Neural crest cell (in vitro differentiated cells): ENCODE data around the gene TMBIM4. TPM values are rescaled to one million over a fixed set of nuclear protein-coding genes. Genes with fewer than 3 reads are reported as not detected.

ENCODE experiments used
- DNase-seq: peaks from one replicate; pipeline ENCODE4 v3.0.0; 2021; ENCODE audit warnings: low read depth, mixed read lengths, low spot score
- H3K27ac Mint-ChIP-seq: one replicate; pipeline ENCODE4 v1.8.0; 2021; ENCODE audit warnings: mild to moderate bottlenecking, mixed read lengths; ENCODE audit not compliant: unreplicated experiment
- H3K27me3 Mint-ChIP-seq: 2 replicates; pipeline ENCODE4 v1.8.0; 2021; ENCODE audit warnings: low read depth, mild to moderate bottlenecking, mixed read lengths
- H3K36me3 Mint-ChIP-seq: 2 replicates; pipeline ENCODE4 v1.8.0; 2021; ENCODE audit warnings: low read depth, mild to moderate bottlenecking, mixed read lengths
- H3K4me1 Mint-ChIP-seq: 2 replicates; pipeline ENCODE4 v1.8.0; 2021; ENCODE audit warnings: mixed read lengths
- H3K4me3 Mint-ChIP-seq: one replicate; pipeline ENCODE4 v1.8.0; 2021; ENCODE audit warnings: mild to moderate bottlenecking, mixed read lengths
- H3K9me3 Mint-ChIP-seq: 2 replicates; pipeline ENCODE4 v1.8.0; 2021; ENCODE audit warnings: mixed read lengths
- CTCF ChIP-seq: fragments of 200-600 bp; sonication (generic); conservative IDR thresholded peaks from 2 replicates; pipeline ENCODE4 v1.5.0; 2021; ENCODE audit warnings: antibody characterized with exemption, mild to moderate bottlenecking
- total RNA-seq: library from RNA; stranded (reverse); gene quantifications from 2 replicates; pipeline ENCODE4 v1.2.1, GENCODE V29; 2021

The TMBIM4 gene
- total RNA-seq, 1 donor from 2014 or later = 27.2 TPM

- DNase-seq = no peak
- TF ChIP-seq CTCF = no peak
- Mint-ChIP-seq H3K27me3 (no peaks in the 10 kb centered on the region), H3K4me1 (peaks cover 9% of the 10 kb centered on the region), H3K27ac (no peak overlapping the region), H3K9me3 (peaks cover 2% of the 10 kb centered on the region), H3K4me3 (no peak overlapping the region), H3K36me3 (no peaks in the 10 kb centered on the region)
Measured at GRCh38 chr12:66085998-66086397, 83.8 kb downstream of the TMBIM4 start.

Other genes starting within 250 kb of the TMBIM4 start
- 24.9 and 26.2 TPM in 2 replicates for gene LLPH, start 39.2 kb downstream of the TMBIM4 start, total RNA-seq
- gene IRAK3, start 19.2 kb upstream of the TMBIM4 start, total RNA-seq = 0.56 and 0.61 TPM in 2 replicates
- 4.5 and 4.6 TPM in 2 replicates for gene HELB, start 132.5 kb upstream of the TMBIM4 start, total RNA-seq